GM12892 (cell line): ENCODE results near the gene HBB.

Experiments used
- POLR2A ChIP-seq: IDR thresholded peaks from 2 replicates; pipeline ENCODE4 v1.6.1; 2011; ENCODE audit warnings: low read depth, low read length, control low read depth
- TAF1 ChIP-seq: IDR thresholded peaks from 2 replicates; pipeline ENCODE4 v1.6.1; 2011; ENCODE audit warnings: low read depth, mild to moderate bottlenecking, control low read depth, low read length, borderline replicate concordance

- no peak for TF ChIP-seq TAF1
- no peak for TF ChIP-seq POLR2A
Measured at GRCh38 chr11:5227681-5228080, 810 bp upstream of the HBB start.
